HAP-1 (cell line): Measurements from ENCODE around the gene RANBP2.

Source experiments
- DNase-seq, 2 experiments: peaks; one replicate each; pipeline ENCODE4 v3.0.0-alpha.2; 2016 to 2020; ENCODE audit warnings: low spot score in 2 of 2
- H3K27me3 ChIP-seq: fragments of 250-450 bp; sonication (Bioruptor Pico); 2 replicates; pipeline ENCODE4 v1.5.1; 2020; ENCODE audit warnings: low read depth, mild to moderate bottlenecking, moderate library complexity
- H3K36me3 ChIP-seq: fragments of 250-450 bp; sonication (Bioruptor Pico); replicated peaks from 2 replicates; pipeline ENCODE4 v1.5.1; 2020; ENCODE audit warnings: mild to moderate bottlenecking
- H3K4me1 ChIP-seq: fragments of 250-450 bp; sonication (Bioruptor Pico); 2 replicates; pipeline ENCODE4 v1.5.1; 2020; ENCODE audit warnings: mild to moderate bottlenecking
- H3K4me3 ChIP-seq: fragments of 250-450 bp; sonication (Bioruptor Pico); 2 replicates; pipeline ENCODE4 v1.5.1; 2020; ENCODE audit warnings: mild to moderate bottlenecking, moderate library complexity
- H3K9me3 ChIP-seq: fragments of 250-450 bp; sonication (Bioruptor Pico); 2 replicates; pipeline ENCODE4 v1.5.1; 2020; ENCODE audit warnings: mild to moderate bottlenecking, moderate library complexity
- in situ Hi-C: fragments of 300-500 bp; cut with MboI; formaldehyde crosslinking; loops from 3 replicates; pipeline ENCODE4 v1.14.3; 2020; ENCODE audit warnings: low sequenced_read_pairs, inconsistent platforms, mixed read lengths

Gene RANBP2

DNA sequence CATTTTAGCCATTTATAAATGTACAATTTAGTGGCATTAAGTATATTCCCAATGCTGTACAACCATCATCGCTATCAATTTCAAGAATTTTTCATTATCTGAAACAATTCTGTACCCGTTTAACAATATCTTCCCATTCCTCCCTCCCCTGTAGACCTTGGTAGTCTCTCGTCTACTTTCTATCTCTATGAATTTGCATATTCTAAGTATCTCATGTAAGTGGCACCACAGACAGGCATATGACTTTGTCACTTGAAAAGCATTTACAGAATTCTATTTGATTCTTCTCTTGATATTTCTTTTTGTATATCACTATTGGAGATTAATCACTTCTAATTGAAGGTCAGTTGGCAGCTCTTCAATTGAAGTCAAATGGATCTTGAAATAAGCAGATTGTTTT lies 115.3 kb downstream of the RANBP2 start:
- no peaks in the 10 kb centered on the region for H3K4me1 ChIP-seq
- H3K4me3 ChIP-seq = no peak overlapping the region
- no peak for DNase-seq
- in situ Hi-C loops = no loop called here
- no peaks in the 10 kb centered on the region for H3K27me3 ChIP-seq
- no peaks in the 10 kb centered on the region; the same call in 1 of the 2 replicates for H3K36me3 ChIP-seq
- H3K9me3 ChIP-seq = no peaks in the 10 kb centered on the region

DNA sequence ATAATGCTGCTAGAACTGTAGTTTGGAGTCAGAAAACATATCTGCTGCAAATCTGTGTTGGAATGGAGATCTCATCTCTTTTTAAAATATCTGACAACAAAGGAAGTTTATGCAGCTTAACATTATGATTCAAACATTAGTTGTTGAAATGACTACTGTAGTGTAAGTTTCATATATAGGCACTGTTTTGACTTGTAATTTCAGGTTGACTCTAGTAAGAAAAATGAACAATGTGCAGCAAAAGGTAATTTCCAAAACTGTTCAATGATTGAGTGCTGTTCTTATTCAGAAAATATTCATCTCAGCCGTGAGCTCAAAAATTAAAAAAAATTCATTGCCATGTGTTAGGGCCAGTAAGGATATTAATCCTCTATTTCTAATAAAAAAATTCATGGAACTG lies 115.8 kb downstream of the RANBP2 start:
- Histone ChIP-seq H3K4me1 (no peaks in the 10 kb centered on the region), H3K9me3 (no peaks in the 10 kb centered on the region), H3K36me3 (no peaks in the 10 kb centered on the region; the same call in 1 of the 2 replicates), H3K4me3 (no peak overlapping the region), H3K27me3 (no peaks in the 10 kb centered on the region)
- no peak for DNase-seq
- in situ Hi-C loops = no loop called here
